LHCN-M2 (cell line): Measurements from ENCODE around the gene VAMP1. TPM values are rescaled to one million over a fixed set of nuclear protein-coding genes. Genes with fewer than 3 reads are reported as not detected.
"Not testable (repeated sequence)": the region's sequence is repeated elsewhere in the genome, so short reads cannot be mapped to it uniquely, and the experiment has no call there.

Experiments used
- DNase-seq: peaks from one replicate; pipeline ENCODE4 v3.0.0-alpha.2; 2012; ENCODE audit warnings: low read depth
- polyA plus RNA-seq: library from polyadenylated mRNA; unstranded; fragments of >200 nt; gene quantifications from one replicate; pipeline ENCODE4 v1.2.1, GENCODE V29; 2012; ENCODE audit warnings: missing spikeins
- total RNA-seq: library from RNA; depleted of rRNA; stranded (reverse); fragments of >200 nt; gene quantifications from 2 replicates; pipeline ENCODE4 v1.2.3, GENCODE V29; 2014; rRNA removed

Gene VAMP1
- 8.0 and 12.9 TPM in 2 replicates for total RNA-seq
- polyA plus RNA-seq: 16.5 TPM

GRCh38 chr12:6470375-6471163, at the start of gene VAMP1:
Gene VAMP1 (minus strand): TSS chr12:6470677. CDS start chr12:6470531, 146 bp downstream.
- DNase-seq: peak; percentile 98

- no peak for DNase-seq
Observed at GRCh38 chr12:6520186-6520585, 49.7 kb upstream of the VAMP1 start.

- DNase-seq: no peak
Observed at GRCh38 chr12:6508087-6508486, 37.6 kb upstream of the VAMP1 start.

- DNase-seq: peak; percentile 6
Observed at GRCh38 chr12:6507102-6507998, 36.9 kb upstream of the VAMP1 start.

- no peak for DNase-seq
Observed at GRCh38 chr12:6500466-6500865, 30.0 kb upstream of the VAMP1 start.

GRCh38 chr12:6497291-6497690, 26.8 kb upstream of the VAMP1 start:
- DNase-seq: not testable (repeated sequence)

GRCh38 chr12:6494968-6495367, 24.5 kb upstream of the VAMP1 start:
- DNase-seq: peak; percentile 51

- peak; percentile 40 for DNase-seq
Observed at GRCh38 chr12:6494258-6494743, 23.8 kb upstream of the VAMP1 start.

- DNase-seq: peak; percentile 96
Observed at GRCh38 chr12:6493497-6494257, 23.2 kb upstream of the VAMP1 start, which contains the start of gene NCAPD2. Gene NCAPD2 (plus strand): TSS chr12:6494102. CDS start chr12:6495099, 997 bp downstream.

- DNase-seq: peak; percentile 90
Observed at GRCh38 chr12:6492838-6493496, 22.5 kb upstream of the VAMP1 start, which contains the start of gene MRPL51. Gene MRPL51 (minus strand): TSS chr12:6493262. CDS start chr12:6493136, 126 bp downstream.

- DNase-seq: not testable (repeated sequence)
Observed at GRCh38 chr12:6490673-6491072, 20.2 kb upstream of the VAMP1 start.

GRCh38 chr12:6489449-6489848, 19.0 kb upstream of the VAMP1 start:
- DNase-seq: no peak

- DNase-seq: no peak
Observed at GRCh38 chr12:6488240-6488639, 17.8 kb upstream of the VAMP1 start.

GRCh38 chr12:6478416-6478815, 7.9 kb upstream of the VAMP1 start:
- DNase-seq: no peak

GRCh38 chr12:6477601-6478377, 7.3 kb upstream of the VAMP1 start:
- DNase-seq: not testable (repeated sequence)

- DNase-seq: peak; percentile 58
Observed at GRCh38 chr12:6476489-6476888, 6.0 kb upstream of the VAMP1 start.

- DNase-seq: not testable (repeated sequence)
Observed at GRCh38 chr12:6475233-6475975, 4.9 kb upstream of the VAMP1 start.

- DNase-seq: no peak
Observed at GRCh38 chr12:6472491-6472890, 2.0 kb upstream of the VAMP1 start.

- DNase-seq: peak; percentile 38
Observed at GRCh38 chr12:6471989-6472360, 1.5 kb upstream of the VAMP1 start.
